IMR-90 (cell line): ENCODE data around the gene ARHGEF38. TPM values are rescaled to one million over a fixed set of nuclear protein-coding genes. Genes with fewer than 3 reads are reported as not detected.

Source experiments
- ATAC-seq: fragments of 200-7000 bp; cut with Tn5 transposase; 2 replicates; pipeline ENCODE4 v1.9.1; 2020; ENCODE audit warnings: low read depth, mild to moderate bottlenecking, moderate library complexity
- BruUV-seq: library from RNA; stranded (reverse); fragments of 400-500 nt; replicated peaks from 2 replicates; lab custom pipeline; 2021; lab: Mats Ljungman, UMichigan
- CTCF ChIA-PET: fragments of 300-600 bp; formaldehyde crosslinking; extraction: SDS; loops from one replicate; lab custom pipeline; 2021; ENCODE audit warnings: antibody characterized with exemption; lab: Yijun Ruan, JAX
- POLR2A ChIA-PET: fragments of 300-600 bp; sonication (Branson Sonifier 250); formaldehyde crosslinking; loops from one replicate; lab custom pipeline; 2022; ENCODE audit warnings: antibody characterized with exemption; ENCODE audit not compliant: unreplicated experiment; lab: Charles Lee
- DNase-seq: peaks from one replicate; pipeline ENCODE4 v3.0.0; 2013
- H2AFZ ChIP-seq: replicated peaks from 2 replicates; pipeline ENCODE3; 2013; ENCODE audit warnings: low read length, mild to moderate bottlenecking; ENCODE audit not compliant: poor library complexity
- H2AK5ac ChIP-seq: 2 replicates; pipeline ENCODE4 v1.6.1; 2013; ENCODE audit warnings: low read depth, low read length, inconsistent platforms
- H2AK9ac ChIP-seq: replicated peaks from 2 replicates; pipeline ENCODE3; 2013; ENCODE audit warnings: mild to moderate bottlenecking, low read depth, low read length, moderate library complexity; ENCODE audit not compliant: poor library complexity
- H2BK120ac ChIP-seq: 2 replicates; pipeline ENCODE4 v1.6.1; 2013; ENCODE audit warnings: low read depth, low read length, inconsistent platforms
- H2BK15ac ChIP-seq: 3 replicates; pipeline ENCODE4 v1.6.1; 2013; ENCODE audit warnings: low read depth, low read length, inconsistent platforms
- H2BK20ac ChIP-seq: 2 replicates; pipeline ENCODE4 v1.6.1; 2013; ENCODE audit warnings: low read depth, mild to moderate bottlenecking, inconsistent platforms, low read length, moderate library complexity
- H2BK5ac ChIP-seq: 2 replicates; pipeline ENCODE4 v1.6.1; 2013; ENCODE audit warnings: mild to moderate bottlenecking, low read depth, low read length, inconsistent platforms; ENCODE audit not compliant: poor library complexity, severe bottlenecking
- H3K14ac ChIP-seq: replicated peaks from 2 replicates; pipeline ENCODE4 v1.6.1; 2013; ENCODE audit warnings: low read depth, low read length, inconsistent platforms
- H3K18ac ChIP-seq: 2 replicates; pipeline ENCODE4 v1.6.1; 2013; ENCODE audit warnings: low read depth, low read length, control low read depth
- H3K23ac ChIP-seq: 2 replicates; pipeline ENCODE4 v1.6.1; 2013; ENCODE audit warnings: low read depth, low read length, inconsistent platforms
- H3K27ac ChIP-seq: 2 replicates; pipeline ENCODE4 v1.5.1; 2013; ENCODE audit warnings: mild to moderate bottlenecking, control low read depth, low read length; ENCODE audit not compliant: insufficient read depth
- H3K27me3 ChIP-seq: 2 replicates; pipeline ENCODE4 v1.6.1; 2013; ENCODE audit warnings: low read length; ENCODE audit not compliant: control insufficient read depth, insufficient read depth
- H3K36me3 ChIP-seq: 2 replicates; pipeline ENCODE4 v1.6.1; 2013; ENCODE audit warnings: low read length, mixed read lengths; ENCODE audit not compliant: control insufficient read depth, insufficient read depth
- H3K4ac ChIP-seq: 2 replicates; pipeline ENCODE4 v1.6.1; 2013; ENCODE audit warnings: low read depth, low read length, inconsistent platforms
- H3K4me1 ChIP-seq: 2 replicates; pipeline ENCODE4 v1.6.1; 2013; ENCODE audit warnings: low read length, mixed read lengths; ENCODE audit not compliant: control insufficient read depth, insufficient read depth
- H3K4me2 ChIP-seq: 2 replicates; pipeline ENCODE4 v1.6.1; 2013; ENCODE audit warnings: low read depth, mild to moderate bottlenecking, control low read depth, low read length, moderate library complexity
- H3K4me3 ChIP-seq: 2 replicates; pipeline ENCODE4 v1.5.1; 2013; ENCODE audit warnings: low read depth, mild to moderate bottlenecking, control low read depth, low read length, moderate library complexity; ENCODE audit not compliant: insufficient read depth
- H3K56ac ChIP-seq: 2 replicates; pipeline ENCODE4 v1.6.1; 2013; ENCODE audit warnings: low read length, inconsistent platforms; ENCODE audit not compliant: insufficient read depth; ENCODE audit errors: extremely low read depth
- H3K79me1 ChIP-seq, 2 experiments: 2 replicates each; pipeline ENCODE4 v1.6.1; 2013; ENCODE audit warnings: low read length in 2 of 2, inconsistent platforms in 1 of 2, low read depth in 1 of 2
- H3K9ac ChIP-seq: 2 replicates; pipeline ENCODE4 v1.6.1; 2013; ENCODE audit warnings: low read depth, low read length, control low read depth
- H3K9me1 ChIP-seq: 2 replicates; pipeline ENCODE4 v1.6.1; 2013; ENCODE audit warnings: low read length, inconsistent platforms; ENCODE audit not compliant: insufficient read depth
- H3K9me3 ChIP-seq: 2 replicates; pipeline ENCODE4 v1.6.1; 2013; ENCODE audit warnings: low read length; ENCODE audit not compliant: control insufficient read depth, insufficient read depth
- H4K20me1 ChIP-seq: 2 replicates; pipeline ENCODE4 v1.6.1; 2013; ENCODE audit warnings: low read length, inconsistent platforms; ENCODE audit not compliant: insufficient read depth
- H4K5ac ChIP-seq: 2 replicates; pipeline ENCODE4 v1.6.1; 2013; ENCODE audit warnings: mild to moderate bottlenecking, low read depth, low read length, control low read depth
- H4K8ac ChIP-seq, 2 experiments: 2 replicates each; pipeline ENCODE4 v1.6.1; 2013; ENCODE audit warnings: low read depth in 2 of 2, low read length in 2 of 2, control low read depth in 1 of 2, inconsistent platforms in 1 of 2
- H4K91ac ChIP-seq: 2 replicates; pipeline ENCODE4 v1.6.1; 2013; ENCODE audit warnings: low read depth, low read length, inconsistent platforms; ENCODE audit not compliant: insufficient read depth
- BHLHE40 ChIP-seq: fragments of 150-350 bp; IDR thresholded peaks from 2 replicates; pipeline ENCODE4 v1.6.1; 2016; ENCODE audit warnings: mild to moderate bottlenecking, low read depth, low read length
- CEBPB ChIP-seq: IDR thresholded peaks from 2 replicates; pipeline ENCODE4 v1.6.1; 2012; ENCODE audit warnings: low read depth, low read length, improper control_type of control experiment
- CHD1 ChIP-seq: IDR thresholded peaks from 2 replicates; pipeline ENCODE4 v1.6.1; 2012; ENCODE audit warnings: low read depth, low read length, improper control_type of control experiment
- CTCF ChIP-seq: conservative IDR thresholded peaks from 2 replicates; pipeline ENCODE4 v1.5.1; 2012; ENCODE audit warnings: mild to moderate bottlenecking, low read depth, low read length, improper control_type of control experiment
- ELK1 ChIP-seq: fragments of 150-350 bp; IDR thresholded peaks from 2 replicates; pipeline ENCODE4 v1.6.1; 2016; ENCODE audit warnings: low read depth, mild to moderate bottlenecking, low read length, moderate library complexity, borderline replicate concordance
- FOS ChIP-seq: fragments of 150-350 bp; IDR thresholded peaks from 2 replicates; pipeline ENCODE4 v1.6.1; 2016; ENCODE audit warnings: low read depth, low read length
- MAFK ChIP-seq: IDR thresholded peaks from 2 replicates; pipeline ENCODE4 v1.6.1; 2012; ENCODE audit warnings: low read depth, low read length, improper control_type of control experiment
- MAZ ChIP-seq: IDR thresholded peaks from 2 replicates; pipeline ENCODE4 v1.6.1; 2012; ENCODE audit warnings: low read depth, mild to moderate bottlenecking, low read length, improper control_type of control experiment, moderate library complexity, borderline replicate concordance
- MXI1 ChIP-seq: IDR thresholded peaks from 2 replicates; pipeline ENCODE4 v1.6.1; 2012; ENCODE audit warnings: low read depth, mild to moderate bottlenecking, low read length, moderate library complexity, borderline replicate concordance
- NFE2L2 ChIP-seq: fragments of 150-350 bp; IDR thresholded peaks from 2 replicates; pipeline ENCODE4 v1.6.1; 2016; ENCODE audit warnings: low read depth, mild to moderate bottlenecking, low read length
- POLR2A ChIP-seq: IDR thresholded peaks from 2 replicates; pipeline ENCODE4 v1.6.1; 2012; ENCODE audit warnings: mild to moderate bottlenecking, low read depth, low read length
- RAD21 ChIP-seq: IDR thresholded peaks from 2 replicates; pipeline ENCODE4 v1.6.1; 2012; ENCODE audit warnings: low read length, improper control_type of control experiment
- RCOR1 ChIP-seq: IDR thresholded peaks from 2 replicates; pipeline ENCODE4 v1.6.1; 2012; ENCODE audit warnings: mild to moderate bottlenecking, low read length, improper control_type of control experiment; ENCODE audit not compliant: insufficient replicate concordance
- RFX5 ChIP-seq: IDR thresholded peaks from 2 replicates; pipeline ENCODE4 v1.8.0; 2012; ENCODE audit warnings: low read depth, mild to moderate bottlenecking, low read length, moderate library complexity
- SMC3 ChIP-seq: fragments of 150-350 bp; IDR thresholded peaks from 2 replicates; pipeline ENCODE4 v1.6.1; 2016; ENCODE audit warnings: low read depth, mild to moderate bottlenecking, antibody characterized with exemption, low read length, moderate library complexity
- USF2 ChIP-seq: fragments of 150-350 bp; IDR thresholded peaks from 2 replicates; pipeline ENCODE4 v1.6.1; 2017; ENCODE audit warnings: mild to moderate bottlenecking, antibody characterized with exemption, low read length, low read depth
- WGBS, 2 experiments: methylation state at CpG; one replicate each; pipeline versions ENCODE4 v1.1.5 to v1.1.7; 2013; ENCODE audit warnings: missing lambda C conversion rate in 2 of 2; ENCODE audit not compliant: insufficient read length in 1 of 2; ENCODE audit errors: extremely low coverage in 2 of 2; 5-methylcytosine and 5-hydroxymethylcytosine counted together
- dilution Hi-C: fragments of 300-500 bp; cut with HindIII; formaldehyde crosslinking; loops from one replicate; pipeline ENCODE4 v1.14.3; 2018; ENCODE audit warnings: low sequenced_read_pairs; ENCODE audit not compliant: unreplicated experiment
- in situ Hi-C: fragments of 300-500 bp; cut with MboI; formaldehyde crosslinking; loops from 3 replicates; pipeline ENCODE4 v1.14.3; 2019; ENCODE audit warnings: low sequenced_read_pairs, inconsistent platforms, mixed read lengths
- intact Hi-C: fragments of 100-400 bp; cut with micrococcal nuclease; formaldehyde crosslinking; loops from 2 replicates; pipeline ENCODE4 v1.10.0; 2022
- polyA plus RNA-seq, 3 experiments: library from polyadenylated mRNA; depleted of rRNA; stranded (reverse); fragments of >200 nt; gene quantifications; 2 replicates each; pipeline ENCODE4 v1.2.3, GENCODE V29; 2012; ENCODE audit warnings: low replicate concordance in 1 of 3
- total RNA-seq: library from RNA; depleted of rRNA; stranded (reverse); fragments of >200 nt; gene quantifications from 2 replicates; pipeline ENCODE4 v1.2.3, GENCODE V29; 2012

ARHGEF38 gene
- total and polyA plus RNA-seq, 2 of the 4 experiments (the other 2 are of a cell fraction), result not detected

- no TSS peak for BruUV-seq
- no peaks in the 10 kb centered on the region for H3K9me1 ChIP-seq
- H2BK20ac ChIP-seq, result no peak overlapping the region
- ATAC-seq (no peak), DNase-seq (no peak)
- no peak overlapping the region for H3K56ac ChIP-seq
- no peaks in the 10 kb centered on the region for H3K79me1 ChIP-seq
- H3K36me3 ChIP-seq, result no peaks in the 10 kb centered on the region
- no peak overlapping the region for H4K5ac ChIP-seq
- no peaks in the 10 kb centered on the region for H4K20me1 ChIP-seq
- in situ Hi-C loops (no loop called here), dilution Hi-C loops (no loop called here), intact Hi-C loops (no loop called here)
- H4K91ac ChIP-seq, result no peak overlapping the region
- no peak overlapping the region for H3K27ac ChIP-seq
- H3K4me3 ChIP-seq, result no peak overlapping the region
- no peak overlapping the region for H3K4ac ChIP-seq
- no peak overlapping the region for H3K18ac ChIP-seq
- CTCF ChIA-PET, result no interaction called here
- no peak overlapping the region for H3K4me2 ChIP-seq
- no peak overlapping the region for H2BK15ac ChIP-seq
- no peak overlapping the region for H2AK9ac ChIP-seq
- no peak overlapping the region for H4K8ac ChIP-seq
- POLR2A ChIA-PET, result no interaction called here
- H3K27me3 ChIP-seq, result no peaks in the 10 kb centered on the region
- H2BK120ac ChIP-seq, result no peak overlapping the region
- H2AFZ ChIP-seq, result no peak overlapping the region
- H3K4me1 ChIP-seq, result no peaks in the 10 kb centered on the region
- H2BK5ac ChIP-seq, result no peak overlapping the region
- no peak overlapping the region for H3K14ac ChIP-seq
- no CpG with 5 or more reads among the region's 4 CpGs for WGBS, 2 experiments
- H2AK5ac ChIP-seq, result no peak overlapping the region
- no peaks in the 10 kb centered on the region for H3K9me3 ChIP-seq
- H3K23ac ChIP-seq, result no peak overlapping the region
- H3K9ac ChIP-seq, result no peak overlapping the region
- TF ChIP-seq MXI1 (no peak), NFE2L2 (no peak), CEBPB (no peak), MAFK (no peak), RCOR1 (no peak), POLR2A (no peak), SMC3 (no peak), RAD21 (no peak), USF2 (no peak), CHD1 (no peak), RFX5 (no peak), ELK1 (no peak), MAZ (no peak), CTCF (no peak), BHLHE40 (no peak), FOS (no peak)
Observed at GRCh38 chr4:105555409-105555808, 3.0 kb downstream of the ARHGEF38 start.
